Smooth muscle cell (in vitro differentiated cells): ENCODE results near the gene FILIP1L. TPM values are rescaled to one million over a fixed set of nuclear protein-coding genes. Genes with fewer than 3 reads are reported as not detected.

Experiments used
- DNase-seq: peaks from one replicate; lab custom pipeline; 2025; ENCODE audit not compliant: unreplicated experiment; lab: John Stamatoyannopoulos, UW
- H2AFZ ChIP-seq: fragments of 200-600 bp; sonication (generic); 2 replicates; pipeline ENCODE4 v1.6.0; 2016; ENCODE audit warnings: antibody characterized with exemption, low read depth, mild to moderate bottlenecking
- H3F3A ChIP-seq: fragments of 200-600 bp; sonication (generic); 2 replicates; pipeline ENCODE4 v1.6.0; 2017; ENCODE audit warnings: antibody characterized with exemption, low read depth
- H3K27ac ChIP-seq: fragments of 200-600 bp; sonication (generic); 2 replicates; pipeline ENCODE4 v1.5.1; 2016; ENCODE audit warnings: low read depth, mild to moderate bottlenecking
- H3K27me3 ChIP-seq: fragments of 200-600 bp; sonication (generic); 2 replicates; pipeline ENCODE4 v1.6.1; 2016; ENCODE audit warnings: low read depth, mild to moderate bottlenecking
- H3K36me3 ChIP-seq: fragments of 200-600 bp; sonication (generic); 2 replicates; pipeline ENCODE4 v1.5.1; 2016; ENCODE audit warnings: low read depth
- H3K4me1 ChIP-seq: fragments of 200-600 bp; sonication (generic); 2 replicates; pipeline ENCODE4 v1.5.1; 2016; ENCODE audit warnings: low read depth
- H3K4me2 ChIP-seq: fragments of 200-600 bp; sonication (generic); 2 replicates; pipeline ENCODE4 v1.6.0; 2016; ENCODE audit warnings: mild to moderate bottlenecking
- H3K4me3 ChIP-seq: fragments of 200-600 bp; sonication (generic); 2 replicates; pipeline ENCODE4 v1.5.1; 2016; ENCODE audit warnings: mild to moderate bottlenecking
- H3K79me2 ChIP-seq: fragments of 200-600 bp; sonication (generic); 2 replicates; pipeline ENCODE4 v1.6.0; 2016; ENCODE audit warnings: low read depth, mild to moderate bottlenecking
- H3K9ac ChIP-seq: fragments of 200-600 bp; sonication (generic); 2 replicates; pipeline ENCODE4 v1.6.0; 2016; ENCODE audit warnings: low read depth
- H3K9me3 ChIP-seq: fragments of 200-600 bp; sonication (generic); replicated peaks from 2 replicates; pipeline ENCODE4 v1.5.1; 2016; ENCODE audit warnings: low read depth
- H4K20me1 ChIP-seq: fragments of 200-600 bp; sonication (generic); 2 replicates; pipeline ENCODE4 v1.6.0; 2016; ENCODE audit warnings: low read depth
- WGBS: methylation state at CpG from one replicate; pipeline ENCODE4 v1.1.7; 2016; ENCODE audit warnings: low lambda C conversion rate; 5-methylcytosine and 5-hydroxymethylcytosine counted together
- polyA plus RNA-seq: library from polyadenylated mRNA; unstranded; fragments of >200 nt; fragmentation: Nextera tagmentation; extraction: Ambion mirVana; gene quantifications from 2 replicates; pipeline ENCODE4 v1.2.1, GENCODE V29; 2016
- total RNA-seq: library from RNA; depleted of rRNA; stranded (reverse); fragments of >200 nt; gene quantifications from 2 replicates; pipeline ENCODE4 v1.2.3, GENCODE V29; 2014
- TF ChIP-seq, protein P1 (sequence below): fragments of 200-600 bp; sonication (generic); IDR thresholded peaks from 2 replicates; pipeline ENCODE4 v1.5.1; 2017; ENCODE audit warnings: borderline replicate concordance, mild to moderate bottlenecking, antibody characterized with exemption; ENCODE audit not compliant: insufficient read depth, poor library complexity, severe bottlenecking

FILIP1L gene
- total and polyA plus RNA-seq, 2 experiments from 2014 or later: 56.2 to 104 TPM

DNA sequence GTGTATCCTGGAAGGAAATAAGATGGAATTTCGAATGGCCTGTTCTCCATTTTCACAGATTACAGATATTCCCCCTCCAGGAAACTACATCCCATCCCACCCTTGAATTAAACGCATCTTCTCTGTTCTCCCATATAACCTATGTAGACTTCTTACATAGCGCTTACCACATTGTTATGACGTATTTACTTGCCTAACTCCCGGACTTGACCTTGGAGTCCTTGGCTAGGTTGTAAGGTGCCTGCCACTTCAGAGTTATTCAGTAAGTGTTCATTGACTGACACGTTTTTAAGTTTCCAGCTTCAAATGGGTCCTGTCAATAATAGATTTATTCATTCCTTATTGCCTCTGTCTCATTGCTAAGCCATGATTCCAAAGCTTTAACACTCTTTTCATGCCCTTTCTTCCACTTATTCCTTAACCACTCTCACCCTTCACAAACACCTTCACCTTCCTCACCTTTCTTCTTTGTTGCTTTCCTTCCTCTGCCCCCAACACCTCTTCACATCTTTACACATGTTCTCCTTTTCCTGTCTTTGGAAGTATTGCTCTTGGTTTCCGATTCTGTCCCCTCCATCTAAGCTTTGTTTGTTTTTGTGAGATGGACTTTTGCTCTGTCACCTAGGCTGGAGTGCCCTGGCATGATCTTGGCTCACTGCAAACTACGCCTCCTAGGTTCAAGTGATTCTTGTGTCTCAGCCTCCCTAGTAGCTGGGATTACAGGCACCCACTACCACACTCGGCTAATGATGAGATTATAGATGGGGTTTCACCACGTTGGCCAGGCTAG lies 158.3 kb downstream of the FILIP1L start:
- Histone ChIP-seq H2AFZ (no peak overlapping the region), H3K9me3 (no peaks in the 10 kb centered on the region), H3K4me2 (no peak overlapping the region), H3K27me3 (no peaks in the 10 kb centered on the region), H4K20me1 (no peaks in the 10 kb centered on the region), H3K4me3 (no peak overlapping the region), H3K36me3 (no peaks in the 10 kb centered on the region), H3K79me2 (no peaks in the 10 kb centered on the region), H3F3A (peaks cover 9% of the 10 kb centered on the region), H3K9ac (no peak overlapping the region), H3K27ac (no peak overlapping the region), H3K4me1 (peaks cover 32% of the 10 kb centered on the region)
- TF ChIP-seq, protein P1, sequence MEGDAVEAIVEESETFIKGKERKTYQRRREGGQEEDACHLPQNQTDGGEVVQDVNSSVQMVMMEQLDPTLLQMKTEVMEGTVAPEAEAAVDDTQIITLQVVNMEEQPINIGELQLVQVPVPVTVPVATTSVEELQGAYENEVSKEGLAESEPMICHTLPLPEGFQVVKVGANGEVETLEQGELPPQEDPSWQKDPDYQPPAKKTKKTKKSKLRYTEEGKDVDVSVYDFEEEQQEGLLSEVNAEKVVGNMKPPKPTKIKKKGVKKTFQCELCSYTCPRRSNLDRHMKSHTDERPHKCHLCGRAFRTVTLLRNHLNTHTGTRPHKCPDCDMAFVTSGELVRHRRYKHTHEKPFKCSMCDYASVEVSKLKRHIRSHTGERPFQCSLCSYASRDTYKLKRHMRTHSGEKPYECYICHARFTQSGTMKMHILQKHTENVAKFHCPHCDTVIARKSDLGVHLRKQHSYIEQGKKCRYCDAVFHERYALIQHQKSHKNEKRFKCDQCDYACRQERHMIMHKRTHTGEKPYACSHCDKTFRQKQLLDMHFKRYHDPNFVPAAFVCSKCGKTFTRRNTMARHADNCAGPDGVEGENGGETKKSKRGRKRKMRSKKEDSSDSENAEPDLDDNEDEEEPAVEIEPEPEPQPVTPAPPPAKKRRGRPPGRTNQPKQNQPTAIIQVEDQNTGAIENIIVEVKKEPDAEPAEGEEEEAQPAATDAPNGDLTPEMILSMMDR: no peak
- WGBS: 97% methylated on average over 10 of the region's 10 CpGs
- no peak for DNase-seq

DNA sequence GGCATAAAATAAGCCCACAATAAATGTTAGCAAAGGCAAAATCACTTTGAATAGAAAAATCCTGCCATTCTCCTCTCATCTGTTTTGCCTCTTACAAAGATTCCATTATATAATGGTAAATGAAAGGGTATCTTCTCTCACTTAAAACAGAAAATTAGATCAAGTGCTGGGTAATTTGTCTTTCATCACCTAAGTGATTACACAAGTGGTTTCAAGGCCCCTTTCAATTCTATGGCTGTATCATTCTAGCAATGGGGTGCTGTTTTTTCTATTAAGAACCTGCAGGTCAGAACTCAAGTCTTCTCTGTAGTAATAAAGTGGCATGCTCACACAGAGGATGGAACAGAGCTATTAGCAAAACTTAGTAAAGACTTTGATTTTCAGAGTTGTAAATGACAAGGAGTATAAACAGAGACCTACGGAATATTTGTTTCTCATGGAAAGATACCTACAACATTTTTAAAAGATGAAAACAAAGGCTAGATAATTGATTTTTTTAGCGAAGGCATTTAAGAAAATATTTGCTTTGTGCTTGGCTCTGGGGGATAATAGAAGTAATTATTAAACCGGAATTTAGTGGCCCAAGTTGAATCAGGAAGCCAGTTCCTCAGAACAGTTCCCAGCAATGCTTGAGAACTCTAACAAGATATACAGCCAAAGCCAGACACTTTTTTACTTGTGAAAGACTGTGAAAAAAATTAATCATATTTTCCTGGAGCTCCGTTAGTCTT lies 159.2 kb downstream of the FILIP1L start:
- 92% methylated on average over 4 of the region's 4 CpGs for WGBS
- no peak overlapping the region for H3K27ac ChIP-seq
- TF ChIP-seq, protein P1: no peak

DNA sequence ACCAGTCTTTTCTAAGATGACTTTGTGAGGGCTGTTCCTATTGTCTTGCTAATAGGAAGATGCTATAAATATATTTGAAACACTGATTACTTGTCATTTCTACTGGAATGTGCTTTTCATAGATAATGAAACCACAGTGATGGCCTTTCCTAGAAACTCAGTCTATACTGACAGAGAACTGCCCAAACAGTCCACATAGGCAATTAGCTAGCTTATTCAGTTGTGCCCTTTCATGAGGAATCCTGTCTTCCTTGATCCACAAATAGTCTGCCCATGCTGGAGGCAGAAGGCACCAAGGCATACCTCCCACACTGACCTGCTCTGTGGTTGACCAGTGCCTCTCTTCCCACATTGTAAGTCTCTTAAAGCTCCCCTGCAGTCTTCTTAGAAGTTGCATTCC lies 160.7 kb downstream of the FILIP1L start:
- Histone ChIP-seq H3K36me3 (no peaks in the 10 kb centered on the region), H3K4me3 (no peak overlapping the region), H3K9ac (no peak overlapping the region), H3K4me2 (peak overlapping the region; percentile 75), H3K4me1 (peaks cover 24% of the 10 kb centered on the region), H3K27ac (peak overlapping the region; percentile 90), H3K9me3 (no peaks in the 10 kb centered on the region), H3K27me3 (no peaks in the 10 kb centered on the region), H3F3A (peaks cover 9% of the 10 kb centered on the region), H2AFZ (no peak overlapping the region), H3K79me2 (no peaks in the 10 kb centered on the region), H4K20me1 (no peaks in the 10 kb centered on the region)
- DNase-seq: no peak
- TF ChIP-seq, protein P1: no peak

More for the DNA sequence above, 159.2 kb downstream of the FILIP1L start:
- Histone ChIP-seq H4K20me1 (no peaks in the 10 kb centered on the region), H3K36me3 (no peaks in the 10 kb centered on the region), H3K27me3 (no peaks in the 10 kb centered on the region), H3K4me3 (no peak overlapping the region), H3K4me2 (no peak overlapping the region), H3K9ac (no peak overlapping the region), H3K9me3 (no peaks in the 10 kb centered on the region), H2AFZ (no peak overlapping the region), H3K4me1 (peaks cover 24% of the 10 kb centered on the region), H3F3A (peaks cover 9% of the 10 kb centered on the region), H3K79me2 (no peaks in the 10 kb centered on the region)
- no peak for DNase-seq
